Stimulated activated naive B cell treated with anti-CD40 and anti-IgM and Interleukin-4, amounts not matched to agents 10 μg/mL and 1 μg/mL and 100 μg/mL, for 72 hours (primary cell): ENCODE results near the gene CLIC6.

Experiments
- ATAC-seq, 2 donors: fragments of 150-1000 bp; cut with Tn5 transposase; replicated peaks; 2 replicates each; pipeline ENCODE4 v1.10.0; 2021; ENCODE audit warnings: moderate library complexity in 1 of 2
- DNase-seq: peaks from one replicate; pipeline ENCODE4 v3.0.0; 2021
- H3K27ac Mint-ChIP-seq: one replicate; pipeline ENCODE4 v1.8.0; 2022; ENCODE audit warnings: mild to moderate bottlenecking, mixed read lengths
- H3K27me3 Mint-ChIP-seq, 2 donors: one replicate each; pipeline ENCODE4 v1.8.0; 2022; ENCODE audit warnings: mixed read lengths in 2 of 2
- H3K36me3 Mint-ChIP-seq, 2 donors: one replicate each; pipeline ENCODE4 v1.8.0; 2022; ENCODE audit warnings: mixed read lengths in 2 of 2, mild to moderate bottlenecking in 1 of 2
- H3K4me1 Mint-ChIP-seq, 2 donors: one replicate each; pipeline ENCODE4 v1.8.0; 2022; ENCODE audit warnings: mixed read lengths in 2 of 2, mild to moderate bottlenecking in 1 of 2
- H3K4me3 Mint-ChIP-seq, 2 donors: one replicate each; pipeline ENCODE4 v1.8.0; 2022; ENCODE audit warnings: mild to moderate bottlenecking in 2 of 2, mixed read lengths in 2 of 2, moderate library complexity in 1 of 2
- H3K9me3 Mint-ChIP-seq, 2 donors: one replicate each; pipeline ENCODE4 v1.8.0; 2022; ENCODE audit warnings: mixed read lengths in 2 of 2, mild to moderate bottlenecking in 1 of 2

The CLIC6 gene

GRCh38 chr21:34668803-34669148 lies at the start of gene CLIC6:
Gene CLIC6 (plus strand): TSS chr21:34668994. CDS start chr21:34669389, 395 bp downstream.
- Mint-ChIP-seq H3K27me3 (peaks cover 56 to 59% of the 10 kb centered on the region in 2 donors), H3K9me3 (no peaks in the 10 kb centered on the region), H3K27ac (peak within 1 kb of the TSS; percentile 87), H3K4me3 (peak within 1 kb of the TSS; percentile 62 to 77), H3K36me3 (peaks cover 0 to 2% of the 10 kb centered on the region in 2 donors), H3K4me1 (peaks cover 13 to 21% of the 10 kb centered on the region in 2 donors)
- ATAC-seq (no peak), DNase-seq (no peak)

GRCh38 chr21:34619841-34620665 lies 48.7 kb upstream of the CLIC6 start:
- no peak for ATAC-seq
- H3K36me3 Mint-ChIP-seq: no peaks in the 10 kb centered on the region

GRCh38 chr21:34621434-34622350 lies 47.1 kb upstream of the CLIC6 start:
- no peaks in the 10 kb centered on the region for H3K36me3 Mint-ChIP-seq
- no peak for DNase-seq
- H3K27ac Mint-ChIP-seq: no peak overlapping the region
- no peak for ATAC-seq
- peaks cover 13 to 19% of the 10 kb centered on the region in 2 donors for H3K27me3 Mint-ChIP-seq
- H3K4me1 Mint-ChIP-seq: peaks cover 9 to 22% of the 10 kb centered on the region in 2 donors
- no peak overlapping the region for H3K4me3 Mint-ChIP-seq
- H3K9me3 Mint-ChIP-seq: no peaks in the 10 kb centered on the region

More at GRCh38 chr21:34619841-34620665, 48.7 kb upstream of the CLIC6 start:
- peaks cover 11 to 27% of the 10 kb centered on the region in 2 donors for H3K4me1 Mint-ChIP-seq
- no peak overlapping the region for H3K4me3 Mint-ChIP-seq
- no peaks in the 10 kb centered on the region for H3K9me3 Mint-ChIP-seq
- peaks cover 9 to 12% of the 10 kb centered on the region in 2 donors for H3K27me3 Mint-ChIP-seq
- no peak for DNase-seq
- H3K27ac Mint-ChIP-seq: no peak overlapping the region

DNA sequence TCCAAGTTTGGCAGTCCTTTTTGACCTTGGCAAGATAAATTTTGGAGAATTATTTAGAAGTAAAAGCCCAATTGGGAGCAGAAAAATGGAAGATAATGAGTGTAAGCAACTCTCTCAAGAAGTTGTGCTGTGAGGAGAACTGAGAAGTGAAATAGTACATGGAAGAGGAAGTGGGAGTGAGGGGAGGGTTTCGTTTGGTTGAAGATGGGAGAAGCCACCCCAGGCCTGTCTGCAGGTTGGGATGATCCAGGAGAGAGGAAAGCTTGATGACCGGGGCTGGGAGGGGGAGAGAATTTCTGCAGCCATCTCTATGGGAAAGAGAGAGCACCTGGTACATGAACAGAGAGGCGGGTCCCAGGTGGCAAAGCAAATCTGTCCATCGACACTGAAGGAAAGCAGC lies 45.3 kb upstream of the CLIC6 start:
- Mint-ChIP-seq H3K36me3 (no peaks in the 10 kb centered on the region), H3K27ac (no peak overlapping the region), H3K4me1 (peaks cover 9 to 22% of the 10 kb centered on the region in 2 donors), H3K4me3 (no peak overlapping the region), H3K27me3 (peaks cover 13 to 19% of the 10 kb centered on the region in 2 donors), H3K9me3 (no peaks in the 10 kb centered on the region)
- DNase-seq (no peak), ATAC-seq (peak; percentile 65 to 73)

- Mint-ChIP-seq H3K27me3 (peaks cover 13 to 19% of the 10 kb centered on the region in 2 donors), H3K9me3 (no peaks in the 10 kb centered on the region), H3K36me3 (no peaks in the 10 kb centered on the region), H3K4me1 (peaks cover 9 to 22% of the 10 kb centered on the region in 2 donors), H3K4me3 (no peak overlapping the region), H3K27ac (no peak overlapping the region)
- no peak for ATAC-seq
- DNase-seq: no peak
Measured at GRCh38 chr21:34625030-34625593, 43.7 kb upstream of the CLIC6 start.

GRCh38 chr21:34626131-34626530 lies 42.7 kb upstream of the CLIC6 start:
- Mint-ChIP-seq H3K27ac (no peak overlapping the region), H3K9me3 (no peaks in the 10 kb centered on the region), H3K27me3 (peaks cover 13 to 19% of the 10 kb centered on the region in 2 donors), H3K4me3 (no peak overlapping the region), H3K36me3 (no peaks in the 10 kb centered on the region), H3K4me1 (peaks cover 9 to 22% of the 10 kb centered on the region in 2 donors)
- ATAC-seq (no peak), DNase-seq (no peak)

DNA sequence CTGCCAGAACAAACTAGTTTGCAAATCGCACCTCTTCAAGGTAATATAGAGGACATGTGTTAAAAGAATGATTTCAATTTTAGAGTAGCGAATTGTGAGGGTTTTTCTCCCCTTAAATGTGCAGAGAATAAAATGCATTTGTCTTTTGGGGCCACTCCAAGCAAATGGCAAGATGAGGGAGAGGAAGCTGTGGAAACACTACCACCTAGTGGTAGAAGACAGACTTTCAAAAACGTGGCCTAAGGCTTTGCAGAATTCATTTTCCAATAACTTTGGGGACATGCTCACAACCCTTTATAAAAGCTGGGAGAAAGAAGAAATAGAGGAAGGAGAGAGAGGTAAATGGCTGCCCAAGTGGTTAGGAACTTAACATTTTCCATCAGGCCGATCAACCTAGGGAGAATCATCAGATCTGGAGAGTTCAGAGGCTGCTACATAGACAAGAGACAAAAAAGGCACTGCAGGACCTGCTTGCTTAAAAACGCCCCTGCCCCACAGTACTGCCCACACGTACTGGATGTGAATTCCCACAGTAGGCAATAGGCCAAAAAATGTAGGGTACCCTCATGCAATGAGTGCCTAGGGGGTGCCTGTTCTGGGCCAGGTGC lies 38.2 kb upstream of the CLIC6 start:
- peak; percentile 76 to 79 for ATAC-seq
- Mint-ChIP-seq H3K9me3 (no peaks in the 10 kb centered on the region), H3K4me3 (no peak overlapping the region), H3K27me3 (peaks cover 15 to 24% of the 10 kb centered on the region in 2 donors), H3K27ac (no peak overlapping the region), H3K36me3 (no peaks in the 10 kb centered on the region), H3K4me1 (no peaks in the 10 kb centered on the region)
- no peak for DNase-seq

DNA sequence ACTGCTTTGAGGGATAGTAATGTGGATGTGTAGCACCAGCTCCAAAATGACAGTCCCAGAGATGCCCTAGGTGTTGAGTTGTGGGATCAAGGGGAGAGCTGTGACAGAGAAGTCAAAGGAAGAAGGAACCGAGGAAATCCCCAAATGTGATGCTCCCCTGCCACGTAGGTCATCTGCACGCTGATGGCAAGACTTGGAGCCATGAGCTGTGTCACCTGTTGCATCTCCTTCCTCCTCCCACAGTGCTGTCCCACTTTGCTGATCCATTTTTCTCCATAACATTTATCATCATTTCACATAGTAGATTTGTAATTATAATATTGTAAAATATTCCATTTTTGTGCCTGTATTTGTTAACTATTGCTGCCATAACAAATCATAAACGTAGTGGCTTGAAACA lies 36.3 kb upstream of the CLIC6 start:
- Mint-ChIP-seq H3K27ac (no peak overlapping the region), H3K9me3 (no peaks in the 10 kb centered on the region), H3K36me3 (no peaks in the 10 kb centered on the region), H3K4me3 (no peak overlapping the region), H3K27me3 (peaks cover 11 to 17% of the 10 kb centered on the region in 2 donors), H3K4me1 (no peaks in the 10 kb centered on the region)
- ATAC-seq (no peak), DNase-seq (no peak)

DNA sequence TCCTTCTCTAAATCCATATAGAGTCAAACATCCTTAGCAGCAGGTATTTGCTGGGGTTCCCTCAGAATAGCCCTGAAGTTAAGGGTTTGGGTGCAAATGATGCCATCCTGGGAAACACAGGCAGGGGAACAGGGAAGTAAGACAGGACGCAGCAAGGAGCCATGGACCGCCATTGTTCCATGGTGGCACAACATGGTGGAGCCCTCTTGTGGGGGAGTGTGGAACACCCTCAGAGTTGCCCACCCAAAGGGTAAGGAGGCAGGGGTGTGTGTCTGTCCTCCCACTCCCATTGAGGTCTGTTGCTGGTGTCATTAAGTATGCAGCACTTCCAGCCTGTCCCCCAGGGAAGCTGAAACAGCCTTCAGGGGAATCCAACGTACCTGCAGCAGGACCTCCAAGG lies 33.5 kb upstream of the CLIC6 start:
- Mint-ChIP-seq H3K27me3 (peaks cover 11 to 17% of the 10 kb centered on the region in 2 donors), H3K4me3 (no peak overlapping the region), H3K27ac (no peak overlapping the region), H3K9me3 (no peaks in the 10 kb centered on the region), H3K36me3 (no peaks in the 10 kb centered on the region), H3K4me1 (peaks cover 5 to 6% of the 10 kb centered on the region in 2 donors)
- DNase-seq (no peak), ATAC-seq (no peak)

GRCh38 chr21:34636961-34637360 lies 31.8 kb upstream of the CLIC6 start:
- DNase-seq (no peak), ATAC-seq (no peak)
- Mint-ChIP-seq H3K36me3 (no peaks in the 10 kb centered on the region), H3K9me3 (no peaks in the 10 kb centered on the region), H3K4me1 (peaks cover 15 to 20% of the 10 kb centered on the region in 2 donors), H3K27me3 (peaks cover 11 to 17% of the 10 kb centered on the region in 2 donors), H3K27ac (no peak overlapping the region), H3K4me3 (no peak overlapping the region)

- H3K36me3 Mint-ChIP-seq: no peaks in the 10 kb centered on the region
- ATAC-seq (no peak), DNase-seq (no peak)
- H3K4me1 Mint-ChIP-seq: peaks cover 23 to 29% of the 10 kb centered on the region in 2 donors
- H3K4me3 Mint-ChIP-seq: no peak overlapping the region
- no peak overlapping the region for H3K27ac Mint-ChIP-seq
- H3K9me3 Mint-ChIP-seq: no peaks in the 10 kb centered on the region
- H3K27me3 Mint-ChIP-seq: peaks cover under 1 to 7% of the 10 kb centered on the region in 2 donors
Measured at GRCh38 chr21:34639250-34639649, 29.5 kb upstream of the CLIC6 start.

DNA sequence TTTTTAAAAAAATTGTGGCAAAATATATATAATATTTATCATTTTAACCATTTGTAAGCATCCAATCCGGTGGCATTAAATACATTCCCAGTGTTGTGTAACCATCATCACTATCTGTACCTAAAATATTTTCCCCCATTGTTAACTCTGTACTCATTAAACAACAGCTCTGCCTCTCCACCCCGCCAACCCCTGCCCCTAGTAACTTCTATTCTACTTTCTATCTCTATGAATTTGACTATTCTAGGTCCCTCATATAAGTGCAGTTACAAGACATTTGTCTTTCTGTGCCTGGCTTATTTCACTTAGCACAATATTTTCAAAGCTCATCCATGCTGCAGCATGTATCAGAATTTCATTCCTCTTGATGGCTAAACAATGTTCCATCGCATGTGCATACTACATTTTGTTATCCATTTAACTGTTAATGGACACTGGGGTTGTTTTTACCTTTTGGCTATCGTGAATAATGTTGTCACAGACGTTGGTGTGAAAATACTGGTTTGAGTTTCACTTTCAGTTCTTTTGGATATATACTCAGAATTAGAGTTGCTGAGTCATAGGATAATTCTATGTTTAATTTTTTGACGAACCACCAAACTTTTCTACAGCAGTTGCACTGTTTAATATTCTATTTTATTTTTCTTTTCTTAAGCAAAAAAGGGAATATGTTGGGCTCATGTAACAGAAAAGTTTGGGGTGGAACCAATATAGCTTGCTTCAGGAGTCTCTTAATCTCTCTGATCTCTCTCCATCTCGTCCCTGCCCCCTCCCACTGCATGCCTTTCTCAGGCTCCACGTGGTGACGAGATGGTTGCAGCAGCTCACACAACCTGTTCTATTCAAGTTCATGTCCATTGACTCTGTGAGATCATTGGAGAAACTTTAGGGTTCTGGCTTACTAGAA lies 28.7 kb upstream of the CLIC6 start:
- Mint-ChIP-seq H3K27me3 (no peaks in the 10 kb centered on the region), H3K4me3 (no peak overlapping the region), H3K36me3 (no peaks in the 10 kb centered on the region), H3K4me1 (peaks cover 23 to 29% of the 10 kb centered on the region in 2 donors), H3K27ac (no peak overlapping the region), H3K9me3 (no peaks in the 10 kb centered on the region)
- no peak for DNase-seq
- no peak for ATAC-seq

DNA sequence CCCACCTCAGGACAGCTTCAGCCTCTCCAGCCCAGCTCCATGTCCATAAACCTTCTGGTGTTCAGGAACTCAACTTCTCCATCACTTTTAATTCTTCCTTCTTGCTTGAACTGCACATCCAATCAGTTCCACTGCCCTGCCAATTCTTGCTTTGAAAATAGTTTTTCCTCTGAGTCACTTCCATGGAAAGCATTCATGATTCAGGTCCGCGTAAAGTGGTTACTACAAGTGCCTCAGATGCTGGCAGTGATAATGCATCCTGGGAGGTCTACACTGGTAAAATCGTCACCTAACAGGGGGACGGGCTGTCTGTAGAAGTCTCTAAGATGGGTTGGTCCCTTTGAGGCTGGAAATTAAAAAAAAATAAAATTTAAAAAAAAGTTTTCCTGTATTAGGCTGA lies 27.9 kb upstream of the CLIC6 start:
- Mint-ChIP-seq H3K27ac (no peak overlapping the region), H3K9me3 (no peaks in the 10 kb centered on the region), H3K36me3 (no peaks in the 10 kb centered on the region), H3K4me3 (no peak overlapping the region), H3K27me3 (no peaks in the 10 kb centered on the region), H3K4me1 (peaks cover 23 to 29% of the 10 kb centered on the region in 2 donors)
- ATAC-seq: no peak
- DNase-seq: no peak
